HuH-7.5 (cell line): Measurements from ENCODE around the gene NDOR1.

ENCODE experiments used
- DNase-seq: peaks from one replicate; pipeline ENCODE4 v3.0.0; 2011; ENCODE audit warnings: low spot score

Gene NDOR1

DNA sequence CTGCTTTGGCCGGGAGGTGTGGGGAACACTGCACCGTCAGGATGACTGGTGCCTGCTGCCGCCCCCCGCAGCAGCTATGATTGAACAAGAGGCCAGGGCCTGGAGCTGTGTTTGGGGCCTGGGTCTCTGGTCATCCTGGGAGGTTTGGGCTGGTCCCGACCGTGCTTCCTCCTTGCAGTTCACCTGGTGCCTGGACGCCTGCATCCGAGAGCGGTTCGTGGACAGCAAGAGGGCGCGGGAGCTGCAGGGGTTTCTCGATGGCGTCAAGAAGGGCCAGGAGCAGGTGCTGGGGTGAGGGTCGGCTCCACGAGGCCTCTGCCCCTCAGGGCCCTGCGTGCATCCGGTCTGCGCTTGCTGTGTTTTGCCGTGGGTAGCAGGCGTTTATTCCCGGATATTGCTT, 58.6 kb downstream of the NDOR1 start:
- no peak for DNase-seq

- DNase-seq = no peak
Observed at GRCh38 chr9:137265496-137266161, 60.1 kb downstream of the NDOR1 start.

DNA sequence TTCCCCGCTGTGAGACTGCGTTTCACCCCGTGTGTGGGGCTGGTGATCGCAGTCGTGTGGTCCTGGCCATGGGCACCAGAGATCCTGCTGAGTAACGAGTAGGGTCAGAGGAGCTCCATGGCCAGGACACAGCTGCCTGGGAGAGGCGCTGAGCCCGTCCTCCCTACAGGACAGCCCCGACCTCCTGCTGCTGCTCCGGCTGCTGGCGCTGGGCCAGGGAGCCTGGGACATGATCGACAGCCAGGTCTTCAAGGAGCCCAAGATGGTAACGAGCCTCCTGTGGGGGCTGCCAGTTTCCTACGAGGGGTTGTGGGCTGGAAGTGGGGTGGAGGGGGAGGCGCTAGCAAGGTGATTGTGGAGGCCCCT, 60.6 kb downstream of the NDOR1 start:
- DNase-seq = no peak
